ENCODE data around the gene RTCA.
"Not testable (repeated sequence)": the region's sequence is repeated elsewhere in the genome, so short reads cannot be mapped to it uniquely, and the experiment has no call there.

RTCA gene

GRCh38 chr1:100309863-100310262 lies 43.8 kb downstream of the RTCA start:
- no peak for DNase-seq

DNA sequence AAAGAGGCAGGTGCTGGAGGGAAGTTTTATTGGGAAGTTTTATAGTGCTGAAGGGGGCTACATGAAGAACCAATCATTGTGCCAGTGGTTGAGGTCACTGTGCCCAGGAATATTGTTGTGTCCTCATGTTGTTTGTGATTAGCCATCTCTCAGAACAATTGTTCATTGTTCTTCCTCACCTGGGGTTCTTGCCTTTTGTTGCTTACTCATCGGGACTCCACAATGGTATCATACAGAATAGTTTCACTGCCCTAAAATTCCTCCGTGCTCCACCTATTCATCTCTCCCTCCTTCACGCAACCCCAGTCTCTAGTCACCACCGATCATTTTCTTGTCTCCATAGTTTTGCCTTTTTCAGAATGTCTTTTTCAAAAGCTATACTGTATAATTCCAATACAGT lies 47.4 kb downstream of the RTCA start:
- no peak for DNase-seq

DNA sequence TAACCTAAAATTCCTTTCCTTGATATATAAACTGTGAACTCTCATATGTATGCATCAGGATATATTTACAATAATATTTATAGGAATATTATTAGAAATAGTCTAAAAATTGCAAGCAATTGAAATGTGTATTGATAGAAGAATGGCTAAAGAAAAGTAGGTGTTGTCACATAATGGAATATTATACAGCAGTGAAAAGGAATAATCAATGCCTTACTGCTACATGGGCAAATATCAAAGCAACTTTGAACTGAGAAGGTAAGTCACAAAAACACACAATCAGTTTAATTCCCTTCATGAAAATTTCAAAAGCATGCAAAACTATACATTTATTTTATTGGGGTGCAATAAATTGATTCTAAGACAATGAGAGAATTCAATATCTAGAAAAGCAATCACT lies 50.6 kb downstream of the RTCA start:
- DNase-seq = no peak

DNA sequence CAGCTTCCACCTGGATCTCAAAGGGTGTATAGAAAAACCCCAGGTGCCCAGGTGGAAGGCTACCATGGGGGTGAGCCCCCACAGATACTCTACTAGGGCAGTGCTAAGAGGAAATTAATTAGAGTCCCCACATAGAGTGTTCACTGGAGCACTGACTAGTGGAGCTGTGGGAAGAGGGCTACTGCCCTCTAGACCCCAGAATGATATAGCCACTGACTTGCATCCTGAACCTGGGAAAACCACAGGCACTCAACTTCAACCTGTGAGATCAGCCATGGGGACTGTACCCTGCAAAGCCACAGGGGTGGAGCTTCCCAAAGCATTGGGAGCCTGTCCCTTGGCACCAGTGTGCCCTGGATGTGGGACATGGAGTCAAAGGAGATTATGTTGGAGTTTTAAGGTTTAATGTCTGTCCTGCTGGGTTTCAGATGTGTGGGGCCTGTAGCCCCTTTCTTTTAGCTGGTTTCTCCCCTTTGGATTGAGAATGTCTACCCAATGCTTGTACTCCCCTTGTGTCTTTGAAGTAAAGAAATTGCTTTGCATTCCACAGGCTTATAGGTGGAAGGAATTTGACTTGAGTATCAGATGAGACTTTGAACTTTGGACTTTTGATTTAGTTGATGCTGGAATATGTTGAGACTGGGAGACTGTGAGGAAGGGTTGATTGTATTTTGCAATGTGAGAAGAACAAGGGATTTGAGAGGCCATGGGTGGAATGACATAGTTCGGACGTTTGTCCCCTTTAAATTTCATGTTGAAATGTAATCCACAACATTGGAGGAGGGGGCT lies 54.5 kb downstream of the RTCA start:
- no peak for DNase-seq

DNA sequence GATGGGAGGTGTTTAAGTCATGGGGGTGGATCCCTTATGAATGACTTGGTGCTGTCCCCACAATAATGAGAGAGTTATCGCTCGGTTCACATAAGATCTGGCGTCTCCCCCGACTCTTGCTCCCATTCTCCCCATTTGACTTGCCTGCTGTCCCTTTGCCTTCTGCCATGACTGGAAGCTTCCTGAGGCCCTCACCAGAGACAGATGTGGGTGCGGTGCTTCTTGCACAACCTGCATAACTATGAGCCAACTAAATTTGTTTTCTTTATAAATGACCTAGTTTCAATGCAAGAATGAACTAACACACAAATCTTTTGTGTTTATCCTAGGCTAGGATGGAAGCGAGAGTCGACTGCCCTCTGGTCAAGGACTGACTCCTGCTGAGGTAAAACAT lies 55.1 kb downstream of the RTCA start:
- no peak for DNase-seq

DNA sequence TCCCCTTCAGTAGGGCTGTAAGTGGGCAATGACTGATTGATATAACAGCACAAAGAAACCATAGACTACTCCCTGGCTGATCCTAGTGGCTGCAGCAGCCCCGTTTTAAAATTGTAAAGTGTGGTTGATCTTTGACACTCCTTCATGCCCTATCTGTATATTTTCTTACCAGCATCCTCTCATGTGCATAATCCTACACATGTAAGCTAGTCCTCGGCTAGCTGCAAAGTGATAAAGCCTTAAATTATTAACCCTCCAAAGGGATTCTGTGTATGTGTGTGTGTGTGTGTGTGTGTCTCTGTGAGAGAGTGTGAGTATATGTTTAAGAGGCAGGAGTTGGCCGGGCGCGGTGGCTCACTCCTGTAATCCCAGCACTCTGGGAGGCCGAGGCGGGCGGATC lies 55.5 kb downstream of the RTCA start:
- no peak for DNase-seq

GRCh38 chr1:100322436-100323211 lies 56.6 kb downstream of the RTCA start:
- DNase-seq = no peak

- DNase-seq = no peak
Observed at GRCh38 chr1:100323419-100324106, 57.5 kb downstream of the RTCA start.

GRCh38 chr1:100325415-100326324 lies 59.7 kb downstream of the RTCA start:
- no peak for DNase-seq

DNA sequence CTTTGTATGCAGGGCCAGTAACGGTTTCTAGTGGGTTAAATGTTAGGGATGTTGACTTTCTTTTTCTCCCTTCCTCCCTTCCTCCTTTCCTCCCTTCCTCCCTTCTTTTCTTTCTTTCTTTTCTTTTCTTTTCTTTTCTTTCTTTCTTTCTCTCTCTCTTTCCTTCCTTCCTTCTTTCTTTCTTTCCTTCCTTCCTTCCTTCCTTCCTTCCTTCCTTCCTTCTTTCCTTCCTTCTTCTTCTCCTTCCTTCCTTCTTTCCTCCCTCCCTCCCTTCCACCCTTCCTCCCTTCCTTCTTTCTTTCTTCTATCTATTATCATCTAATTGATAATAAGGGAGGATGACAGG lies 60.3 kb downstream of the RTCA start:
- DNase-seq = not testable (repeated sequence)

- no peak for DNase-seq
Observed at GRCh38 chr1:100328133-100328532, 62.1 kb downstream of the RTCA start.

DNA sequence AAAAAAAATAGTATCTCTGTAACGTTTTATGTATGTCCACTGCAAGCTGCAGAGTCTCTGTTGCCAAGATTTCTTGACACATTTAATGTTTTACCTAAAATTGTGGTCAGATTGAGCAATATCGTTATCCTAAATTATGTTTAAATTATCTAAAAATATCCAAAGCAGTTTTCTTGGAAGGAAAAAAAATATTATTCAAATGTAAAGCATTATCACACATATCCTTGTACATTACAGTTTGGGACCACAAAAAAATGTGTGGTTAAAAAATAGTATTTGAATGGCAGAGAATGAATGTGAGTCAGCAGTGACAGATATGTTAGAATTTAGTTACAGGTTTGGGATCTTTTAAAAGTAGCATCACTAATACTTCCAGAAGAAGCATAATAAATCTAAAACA lies 65.1 kb downstream of the RTCA start:
- not testable (repeated sequence) for DNase-seq

DNA sequence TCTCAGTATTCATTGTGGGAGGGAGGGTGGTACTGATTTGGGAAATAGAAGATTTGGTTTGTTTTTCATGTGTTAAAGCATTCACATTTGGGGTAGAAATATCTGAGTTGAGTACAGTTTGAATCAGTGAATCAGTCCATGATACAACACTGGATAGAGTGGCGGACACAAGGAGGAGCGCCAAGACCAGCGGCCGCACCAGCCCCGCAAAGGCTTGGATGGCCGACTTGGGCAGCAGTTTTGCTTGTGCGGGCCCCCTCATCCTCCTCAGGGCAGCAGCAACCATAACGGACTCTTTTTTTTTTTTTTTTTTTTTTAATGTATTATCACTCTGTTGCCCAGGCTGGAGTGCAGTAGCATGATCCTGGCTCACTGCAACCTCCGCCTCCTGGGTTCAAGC lies 66.3 kb downstream of the RTCA start:
- no peak for DNase-seq

GRCh38 chr1:100335436-100335835 lies 69.4 kb downstream of the RTCA start:
- DNase-seq = no peak

DNA sequence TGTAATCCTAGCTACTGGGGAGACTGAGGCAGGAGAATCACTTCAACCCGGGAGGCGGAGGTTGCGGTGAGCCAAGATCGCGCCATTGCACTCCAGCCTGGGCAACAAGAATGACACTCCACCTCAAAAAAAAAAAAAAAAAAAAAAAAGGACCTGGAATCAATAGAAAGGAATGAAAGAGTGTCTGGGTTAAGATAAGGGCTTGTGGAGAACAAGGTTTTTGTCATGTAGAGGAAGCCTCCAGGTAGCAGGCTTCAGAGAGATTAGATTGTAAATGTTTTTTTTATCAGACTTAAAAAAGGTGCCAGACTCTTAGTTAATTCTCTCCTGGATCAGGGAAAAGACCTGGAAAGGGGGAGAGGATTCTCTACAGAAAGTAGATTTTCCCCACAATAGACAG lies 71.9 kb downstream of the RTCA start:
- DNase-seq = not testable (repeated sequence)

DNA sequence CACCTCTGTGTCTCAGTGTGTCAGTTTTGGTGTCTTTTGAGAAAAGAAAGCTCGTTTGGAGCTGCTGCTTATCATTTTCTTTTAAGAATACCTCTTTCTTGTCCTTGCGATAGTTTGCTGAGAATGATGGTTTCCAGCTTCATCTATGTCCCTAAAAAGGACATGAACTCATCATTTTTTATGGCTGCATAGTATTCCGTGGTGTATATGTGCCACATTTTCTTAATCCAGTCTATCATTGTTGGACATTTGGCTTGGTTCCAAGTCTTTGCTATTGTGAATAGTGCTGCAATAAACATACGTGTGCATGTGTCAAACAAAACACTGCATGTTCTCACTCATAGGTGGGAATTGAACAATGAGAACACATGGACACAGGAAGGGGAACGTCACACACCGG lies 73.7 kb downstream of the RTCA start:
- DNase-seq = not testable (repeated sequence)

DNA sequence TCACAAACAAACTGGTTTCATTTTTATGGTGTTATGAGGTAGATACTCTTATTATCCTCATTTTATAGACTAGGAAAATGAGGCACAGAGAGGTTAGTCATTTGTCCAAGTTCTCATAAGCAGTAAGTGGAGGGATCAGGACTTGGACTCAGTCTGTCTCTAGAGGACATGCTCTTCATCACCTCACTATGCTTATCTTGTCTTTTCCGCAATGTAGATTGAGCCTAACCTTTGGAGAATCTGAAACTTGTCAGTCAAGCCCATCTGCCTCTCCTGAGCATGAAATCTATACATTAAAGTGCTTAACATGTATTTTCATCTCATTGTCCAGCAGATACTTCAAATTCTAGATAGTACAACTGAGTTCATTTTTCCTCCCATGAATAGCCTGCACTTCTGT lies 74.5 kb downstream of the RTCA start:
- no peak for DNase-seq

- no peak for DNase-seq
Observed at GRCh38 chr1:100342348-100342747, 76.3 kb downstream of the RTCA start.
